ENCODE measurements around the gene GRIN1.

GRIN1 gene

DNA sequence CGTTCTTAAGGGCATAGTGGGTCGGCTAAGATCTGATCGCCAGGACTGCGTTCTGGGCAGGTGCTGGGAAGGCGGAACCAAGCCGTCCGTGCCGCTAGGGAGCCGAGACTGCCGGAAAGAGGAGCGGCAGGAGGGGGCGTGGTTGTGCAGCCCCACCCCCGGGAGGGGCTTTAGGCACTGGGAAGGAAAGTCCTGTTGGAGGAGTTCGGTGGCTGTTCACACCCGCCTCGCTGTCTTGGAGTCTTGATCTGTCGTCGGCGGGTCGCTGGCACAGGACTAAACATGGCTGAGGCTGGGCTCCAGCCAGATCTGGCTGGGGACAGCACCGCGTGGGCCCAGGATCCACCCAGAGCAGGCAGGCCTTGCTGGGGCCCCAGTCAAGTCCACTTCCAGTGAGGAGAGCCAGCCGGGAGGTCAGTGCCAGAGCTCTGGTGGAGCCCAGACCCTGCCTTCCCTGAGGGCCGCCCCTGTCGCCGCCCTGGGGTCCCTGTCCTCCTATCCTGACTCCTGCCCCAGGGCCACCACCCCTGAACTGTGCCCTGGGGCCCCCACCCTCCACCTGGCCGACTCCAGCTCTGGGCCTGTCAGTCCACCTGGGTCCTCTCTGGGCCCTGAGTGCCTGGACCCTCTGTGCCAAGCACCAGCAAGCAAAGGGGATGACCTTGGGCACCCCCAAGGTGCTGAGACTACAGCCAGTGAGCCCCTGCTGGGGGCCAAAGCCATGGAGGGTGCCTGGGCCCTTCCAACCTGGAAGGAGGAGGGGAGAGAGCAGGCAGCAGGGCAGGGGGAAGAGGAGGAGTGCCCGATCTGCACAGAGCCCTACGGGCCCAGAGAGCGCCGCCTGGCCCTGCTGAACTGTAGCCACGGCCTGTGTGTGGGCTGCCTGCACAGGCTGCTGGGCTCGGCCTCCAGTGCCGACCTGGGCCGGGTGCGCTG lies 78.6 kb downstream of the GRIN1 start:
- peak in 1 of 2 experiments; percentile 84 for DNase-seq

DNA sequence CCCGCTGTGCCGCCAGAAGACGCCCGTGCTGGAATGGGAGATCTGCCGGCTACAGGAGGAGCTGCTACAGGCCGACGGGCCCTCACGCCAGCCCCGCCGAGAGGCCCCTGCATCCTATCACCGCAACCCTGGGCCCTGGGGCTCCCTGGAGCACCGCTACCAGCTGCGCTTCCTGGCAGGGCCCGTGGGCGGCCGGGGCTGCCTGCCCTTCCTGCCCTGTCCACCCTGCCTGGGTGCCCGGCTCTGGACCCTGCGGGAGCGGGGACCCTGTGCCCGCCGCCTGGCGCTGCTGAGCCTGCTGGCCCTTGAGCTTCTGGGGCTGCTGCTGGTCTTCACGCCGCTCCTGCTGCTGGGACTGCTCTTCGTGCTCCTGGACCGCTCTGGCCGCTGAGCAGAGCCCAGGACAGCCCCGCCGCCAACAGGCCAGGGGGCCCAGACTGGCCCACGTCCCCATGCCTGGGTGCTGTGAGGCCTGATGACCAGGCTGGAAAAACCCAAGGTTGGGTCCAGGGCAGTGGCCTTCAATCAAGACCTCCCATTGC lies 79.3 kb downstream of the GRIN1 start:
- no peak for DNase-seq

Measured in NCI-H526 (cell line).